Measurements from ENCODE around the gene GNG14. TPM values are rescaled to one million over a fixed set of nuclear protein-coding genes. Genes with fewer than 3 reads are reported as not detected.
"Not testable (repeated sequence)": the region's sequence is repeated elsewhere in the genome, so short reads cannot be mapped to it uniquely, and the experiment has no call there.

The GNG14 gene
- not detected in 2 replicates for total RNA-seq

DNA sequence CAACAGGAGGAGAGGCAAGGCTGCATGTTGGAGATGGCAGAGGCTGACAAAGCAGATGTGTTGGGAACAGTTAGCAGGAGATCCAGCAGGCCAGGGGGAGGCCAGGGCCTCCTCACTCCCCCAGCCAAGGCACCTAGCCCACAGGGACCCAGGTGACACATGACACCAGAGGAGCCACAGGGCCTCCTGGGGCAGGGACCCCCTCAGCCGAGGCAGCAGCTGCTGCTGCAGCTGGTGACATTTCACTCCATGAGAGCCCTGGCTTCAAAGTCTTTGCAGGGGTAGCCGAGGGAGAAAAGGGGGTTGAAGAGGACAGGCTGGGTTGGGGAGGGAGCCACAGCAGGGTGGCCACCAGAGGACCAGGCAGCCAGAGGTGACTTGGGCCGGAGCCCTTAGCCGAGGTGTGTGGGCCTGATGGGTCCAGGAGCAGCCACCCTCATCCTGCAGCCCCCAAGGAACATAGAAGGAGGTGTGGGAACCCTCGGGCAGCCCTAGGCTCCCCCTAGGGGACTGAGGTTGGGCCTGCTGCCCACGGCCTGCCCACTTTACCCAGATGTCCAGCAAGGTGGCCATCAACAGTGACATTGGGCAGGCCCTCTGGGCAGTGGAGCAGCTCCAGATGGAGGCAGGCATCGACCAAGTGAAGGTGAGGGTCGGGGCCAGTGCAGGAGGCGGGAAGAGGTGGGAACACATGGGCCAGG is at the start of gene GNG14:
Gene GNG14 (plus strand): TSS at position 503 of the 701 bp plus-strand sequence. CDS start 51 bp downstream, at position 554.
- Histone ChIP-seq H3K4me3 (ENCODE audit: low read depth, low read length) (no peak within 1 kb of the TSS), H3K27me3 (ENCODE audit: control insufficient read depth, insufficient read depth, low read length) (no peaks in the 10 kb centered on the region), H3K36me3 (ENCODE audit: control insufficient read depth, insufficient read depth, low read length) (peaks cover 14% of the 10 kb centered on the region)
- DNase-seq (ENCODE audit: low read depth) = no peak
- TF ChIP-seq, protein P1, sequence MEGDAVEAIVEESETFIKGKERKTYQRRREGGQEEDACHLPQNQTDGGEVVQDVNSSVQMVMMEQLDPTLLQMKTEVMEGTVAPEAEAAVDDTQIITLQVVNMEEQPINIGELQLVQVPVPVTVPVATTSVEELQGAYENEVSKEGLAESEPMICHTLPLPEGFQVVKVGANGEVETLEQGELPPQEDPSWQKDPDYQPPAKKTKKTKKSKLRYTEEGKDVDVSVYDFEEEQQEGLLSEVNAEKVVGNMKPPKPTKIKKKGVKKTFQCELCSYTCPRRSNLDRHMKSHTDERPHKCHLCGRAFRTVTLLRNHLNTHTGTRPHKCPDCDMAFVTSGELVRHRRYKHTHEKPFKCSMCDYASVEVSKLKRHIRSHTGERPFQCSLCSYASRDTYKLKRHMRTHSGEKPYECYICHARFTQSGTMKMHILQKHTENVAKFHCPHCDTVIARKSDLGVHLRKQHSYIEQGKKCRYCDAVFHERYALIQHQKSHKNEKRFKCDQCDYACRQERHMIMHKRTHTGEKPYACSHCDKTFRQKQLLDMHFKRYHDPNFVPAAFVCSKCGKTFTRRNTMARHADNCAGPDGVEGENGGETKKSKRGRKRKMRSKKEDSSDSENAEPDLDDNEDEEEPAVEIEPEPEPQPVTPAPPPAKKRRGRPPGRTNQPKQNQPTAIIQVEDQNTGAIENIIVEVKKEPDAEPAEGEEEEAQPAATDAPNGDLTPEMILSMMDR (IDR thresholded peaks at IDR 0.05; ENCODE audit: insufficient read depth, low read length, severe bottlenecking) = no peak
- no peak for FAIRE-seq

DNA sequence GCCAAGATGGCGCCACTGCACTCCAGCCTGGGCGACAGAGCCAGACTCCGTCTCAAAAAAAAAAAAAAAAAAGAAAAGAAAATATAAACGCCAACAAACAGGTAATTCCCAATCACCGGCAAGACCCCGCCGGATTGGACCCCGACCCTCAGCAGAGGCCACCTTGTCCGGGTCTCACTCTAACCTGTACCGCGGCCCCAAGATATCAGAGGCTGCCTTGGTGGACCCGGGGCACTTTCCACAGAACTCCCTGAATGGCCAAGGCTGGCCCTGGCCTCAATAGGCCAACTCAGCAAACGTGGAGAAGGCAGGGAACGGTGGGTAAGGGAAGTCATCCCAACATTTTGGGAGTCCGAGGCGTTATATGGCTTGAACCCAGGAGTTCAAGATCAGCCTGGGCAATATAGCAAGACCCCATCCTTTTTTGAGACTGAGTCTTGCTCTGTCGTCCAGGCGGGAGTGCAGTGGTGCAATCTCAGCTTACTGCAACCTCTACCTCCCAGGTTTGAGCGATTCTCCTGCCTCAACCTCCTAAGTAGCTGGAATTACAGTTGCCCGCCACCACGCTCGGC is 49.1 kb upstream of the GNG14 start:
- Histone ChIP-seq H3K4me3 (ENCODE audit: low read depth, low read length) (no peak overlapping the region), H3K27me3 (ENCODE audit: control insufficient read depth, insufficient read depth, low read length) (no peaks in the 10 kb centered on the region), H3K36me3 (ENCODE audit: control insufficient read depth, insufficient read depth, low read length) (no peaks in the 10 kb centered on the region)
- TF ChIP-seq, protein P1 (IDR thresholded peaks at IDR 0.05; ENCODE audit: insufficient read depth, low read length, severe bottlenecking) = no peak
- no peak for FAIRE-seq
- DNase-seq (ENCODE audit: low read depth) = no peak

DNA sequence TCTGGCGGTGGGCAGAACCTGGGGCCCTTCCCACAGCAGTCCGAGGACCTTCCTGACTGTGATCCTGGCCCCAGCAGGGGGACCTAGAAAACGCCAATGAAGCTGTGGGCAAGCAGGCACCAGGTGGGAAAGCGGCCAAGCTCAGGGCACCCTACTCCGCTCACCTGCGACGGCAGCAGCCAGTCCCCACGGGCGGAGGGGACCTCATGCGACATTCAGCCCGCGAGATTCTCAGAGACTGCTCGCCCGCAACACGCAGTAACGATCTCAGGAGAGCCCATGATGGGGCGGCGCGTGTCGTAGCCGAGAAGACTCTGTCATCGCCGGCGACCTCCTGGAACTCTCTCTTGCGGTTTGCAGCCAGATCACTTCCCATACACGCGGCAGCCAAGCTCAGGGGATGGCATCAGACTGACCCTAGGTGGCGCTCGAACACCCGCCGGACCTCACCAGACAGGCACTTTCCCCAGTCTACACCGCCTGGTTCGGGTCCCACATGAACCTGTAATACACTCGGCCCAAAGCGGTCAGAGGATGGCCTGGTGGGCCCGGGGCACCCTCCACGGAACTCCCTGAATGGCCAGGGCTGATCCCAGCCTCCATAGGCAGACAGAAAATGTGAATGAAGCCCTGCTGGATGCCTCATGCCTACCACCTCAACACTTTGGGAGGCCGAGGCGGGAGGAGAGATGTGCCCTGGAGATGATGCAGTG is 47.7 kb upstream of the GNG14 start:
- Histone ChIP-seq H3K4me3 (ENCODE audit: low read depth, low read length) (peak overlapping the region; percentile 7), H3K27me3 (ENCODE audit: control insufficient read depth, insufficient read depth, low read length) (no peaks in the 10 kb centered on the region), H3K36me3 (ENCODE audit: control insufficient read depth, insufficient read depth, low read length) (no peaks in the 10 kb centered on the region)
- FAIRE-seq (no peak), DNase-seq (ENCODE audit: low read depth) (peak; percentile 46)
- TF ChIP-seq, protein P1 (IDR thresholded peaks at IDR 0.05; ENCODE audit: insufficient read depth, low read length, severe bottlenecking) = peak; percentile 86

DNA sequence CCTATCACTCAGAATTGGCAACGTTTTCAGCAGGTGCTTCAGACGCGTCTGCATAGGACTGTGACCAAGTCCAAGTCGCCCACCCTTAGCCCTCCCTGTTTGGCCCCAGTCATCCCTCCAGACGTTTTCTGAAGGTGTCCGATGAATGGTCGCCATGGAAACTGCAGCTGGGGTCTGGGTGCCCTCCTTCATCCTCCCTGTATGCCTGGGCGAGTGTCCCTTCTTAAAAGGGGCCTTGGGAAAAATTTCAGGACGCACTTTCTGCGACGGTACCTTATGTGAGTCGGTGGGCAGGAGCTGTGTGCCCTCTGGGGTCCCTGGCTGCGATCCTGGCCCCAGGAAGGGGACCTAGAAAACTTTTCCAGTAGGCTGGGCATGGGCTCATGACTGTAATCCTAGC is 46.3 kb upstream of the GNG14 start:
- no peak for FAIRE-seq
- TF ChIP-seq, protein P1 (IDR thresholded peaks at IDR 0.05; ENCODE audit: insufficient read depth, low read length, severe bottlenecking) = no peak
- Histone ChIP-seq H3K4me3 (ENCODE audit: low read depth, low read length) (no peak overlapping the region), H3K36me3 (ENCODE audit: control insufficient read depth, insufficient read depth, low read length) (no peaks in the 10 kb centered on the region), H3K27me3 (ENCODE audit: control insufficient read depth, insufficient read depth, low read length) (no peaks in the 10 kb centered on the region)
- DNase-seq (ENCODE audit: low read depth) = no peak

DNA sequence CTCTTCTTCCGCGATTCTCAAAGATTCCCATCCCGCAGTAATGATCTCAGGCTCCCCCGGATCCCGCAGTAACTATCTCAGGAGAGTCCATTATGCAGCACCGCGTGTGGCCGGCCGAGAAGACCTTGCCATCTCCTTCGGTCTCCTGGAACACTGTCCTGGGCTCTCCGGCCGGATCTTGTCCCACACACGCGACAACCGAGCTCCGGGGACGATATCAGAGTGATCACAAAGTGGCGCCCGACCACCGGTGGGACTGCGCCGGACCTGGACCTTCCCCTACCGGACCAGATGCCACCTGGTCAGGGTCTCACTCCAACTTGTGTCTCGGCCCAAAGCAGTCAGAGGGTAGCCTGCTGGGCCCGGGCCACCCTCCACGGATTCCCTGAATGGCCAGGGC is 45.3 kb upstream of the GNG14 start:
- FAIRE-seq (no peak), DNase-seq (ENCODE audit: low read depth) (no peak)
- H3K4me3 ChIP-seq (ENCODE audit: low read depth, low read length) = no peak overlapping the region
- TF ChIP-seq, protein P1 (IDR thresholded peaks at IDR 0.05; ENCODE audit: insufficient read depth, low read length, severe bottlenecking) = no peak
- no peaks in the 10 kb centered on the region for H3K36me3 ChIP-seq (ENCODE audit: control insufficient read depth, insufficient read depth, low read length)
- H3K27me3 ChIP-seq (ENCODE audit: control insufficient read depth, insufficient read depth, low read length) = no peaks in the 10 kb centered on the region

DNA sequence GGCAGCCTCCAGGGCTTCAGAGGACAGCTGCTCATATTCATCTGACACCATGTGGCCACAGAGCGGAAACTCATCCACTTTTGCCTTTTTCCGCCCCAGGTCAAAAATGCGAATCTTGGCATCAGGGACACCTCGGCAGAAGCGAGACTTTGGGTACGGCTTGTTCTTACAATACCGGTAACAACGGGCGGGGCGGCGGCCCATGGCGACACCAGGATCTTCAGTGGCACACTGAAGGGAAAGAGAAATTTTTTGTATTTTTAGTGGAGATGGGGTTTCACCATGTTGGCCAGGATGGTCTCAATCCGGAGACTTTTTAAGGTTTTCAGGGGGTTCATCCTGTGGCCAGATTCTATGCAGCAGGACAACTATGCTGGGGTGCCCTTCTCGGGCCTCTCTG is 44.1 kb upstream of the GNG14 start:
- not testable (repeated sequence) for H3K4me3 ChIP-seq (ENCODE audit: low read depth, low read length); H3K27me3 ChIP-seq (ENCODE audit: control insufficient read depth, insufficient read depth, low read length); DNase-seq (ENCODE audit: low read depth); FAIRE-seq; H3K36me3 ChIP-seq (ENCODE audit: control insufficient read depth, insufficient read depth, low read length)

Measured in bronchial epithelial cell (primary cell).